HG02571 (cell line): ENCODE results near the gene TRAPPC10.

Experiments used
- ATAC-seq: cut with Tn5 transposase; IDR thresholded peaks from one replicate; pipeline ENCODE4 v1.9.1; 2021; ENCODE audit warnings: mild to moderate bottlenecking, moderate library complexity; ENCODE audit not compliant: unreplicated experiment

Gene TRAPPC10

GRCh38 chr21:44029460-44030087, 17.5 kb downstream of the TRAPPC10 start:
- no peak for ATAC-seq

- ATAC-seq: no peak
These were observed 23.1 kb downstream of the TRAPPC10 start for GRCh38 chr21:44035244-44035643.

GRCh38 chr21:44038063-44038462, 26.0 kb downstream of the TRAPPC10 start:
- ATAC-seq: no peak

- no peak for ATAC-seq
These were observed 27.7 kb downstream of the TRAPPC10 start for GRCh38 chr21:44039828-44040227.

GRCh38 chr21:44043613-44044012, 31.5 kb downstream of the TRAPPC10 start:
- no peak for ATAC-seq

- ATAC-seq: no peak
These were observed 34.6 kb downstream of the TRAPPC10 start for GRCh38 chr21:44046734-44047133.

- no peak for ATAC-seq
These were observed 36.0 kb downstream of the TRAPPC10 start for GRCh38 chr21:44047996-44048560.

- no peak for ATAC-seq
These were observed 37.1 kb downstream of the TRAPPC10 start for GRCh38 chr21:44049182-44049581.

- no peak for ATAC-seq
These were observed 37.5 kb downstream of the TRAPPC10 start for GRCh38 chr21:44049606-44050005.

GRCh38 chr21:44050276-44050675, 38.2 kb downstream of the TRAPPC10 start:
- no peak for ATAC-seq

GRCh38 chr21:44051462-44051941, 39.4 kb downstream of the TRAPPC10 start:
- no peak for ATAC-seq

- ATAC-seq: no peak
These were observed 40.1 kb downstream of the TRAPPC10 start for GRCh38 chr21:44052071-44052829.

GRCh38 chr21:44052830-44053226, 40.7 kb downstream of the TRAPPC10 start:
- ATAC-seq: no peak

- ATAC-seq: no peak
These were observed 41.5 kb downstream of the TRAPPC10 start for GRCh38 chr21:44053567-44053966.

- no peak for ATAC-seq
These were observed 42.6 kb downstream of the TRAPPC10 start for GRCh38 chr21:44054710-44055109.

GRCh38 chr21:44057055-44057454, 44.9 kb downstream of the TRAPPC10 start:
- no peak for ATAC-seq

GRCh38 chr21:44057960-44058651, 46.0 kb downstream of the TRAPPC10 start:
- ATAC-seq: no peak

GRCh38 chr21:44058652-44058964, 46.5 kb downstream of the TRAPPC10 start:
- ATAC-seq: no peak

GRCh38 chr21:44058981-44059380, 46.9 kb downstream of the TRAPPC10 start:
- no peak for ATAC-seq

GRCh38 chr21:44059710-44060109, 47.6 kb downstream of the TRAPPC10 start:
- no peak for ATAC-seq

GRCh38 chr21:44062380-44062779, 50.3 kb downstream of the TRAPPC10 start:
- no peak for ATAC-seq
